ENCODE results near the gene C1orf115.
"Not testable (repeated sequence)": the region's sequence is repeated elsewhere in the genome, so short reads cannot be mapped to it uniquely, and the experiment has no call there.

The C1orf115 gene

GRCh38 chr1:220710333-220710732 is 20.2 kb downstream of the C1orf115 start:
- no peak overlapping the region for H3K4me3 ChIP-seq (ENCODE audit: low read length)
- no peak for DNase-seq (ENCODE audit: low read depth, low spot score)

GRCh38 chr1:220711056-220711809 is 21.1 kb downstream of the C1orf115 start:
- no peak for DNase-seq (ENCODE audit: low read depth, low spot score)
- H3K4me3 ChIP-seq (ENCODE audit: low read length), result no peak overlapping the region

GRCh38 chr1:220715986-220716385 is 25.8 kb downstream of the C1orf115 start:
- H3K4me3 ChIP-seq (ENCODE audit: low read length), result not testable (repeated sequence)

GRCh38 chr1:220717800-220718640 is 27.9 kb downstream of the C1orf115 start:
- DNase-seq (ENCODE audit: low read depth, low spot score), result no peak
- H3K4me3 ChIP-seq (ENCODE audit: low read length), result no peak overlapping the region

More at GRCh38 chr1:220715986-220716385, 25.8 kb downstream of the C1orf115 start:
- DNase-seq (ENCODE audit: low read depth, low spot score), result not testable (repeated sequence)

- not testable (repeated sequence) for DNase-seq (ENCODE audit: low read depth, low spot score); H3K4me3 ChIP-seq (ENCODE audit: low read length)
These were observed 31.1 kb downstream of the C1orf115 start for GRCh38 chr1:220721266-220721665.

GRCh38 chr1:220726634-220727033 is 36.5 kb downstream of the C1orf115 start:
- no peak overlapping the region for H3K4me3 ChIP-seq (ENCODE audit: low read length)
- DNase-seq (ENCODE audit: low read depth, low spot score), result no peak

GRCh38 chr1:220727519-220727918 is 37.4 kb downstream of the C1orf115 start:
- H3K4me3 ChIP-seq (ENCODE audit: low read length), result no peak overlapping the region
- DNase-seq (ENCODE audit: low read depth, low spot score), result no peak

GRCh38 chr1:220730486-220730885 is 40.3 kb downstream of the C1orf115 start:
- DNase-seq (ENCODE audit: low read depth, low spot score), result no peak
- no peak overlapping the region for H3K4me3 ChIP-seq (ENCODE audit: low read length)

- H3K4me3 ChIP-seq (ENCODE audit: low read length), result no peak overlapping the region
- DNase-seq (ENCODE audit: low read depth, low spot score), result no peak
These were observed 42.0 kb downstream of the C1orf115 start for GRCh38 chr1:220732137-220732536.

- DNase-seq (ENCODE audit: low read depth, low spot score), result no peak
These were observed 42.5 kb downstream of the C1orf115 start for GRCh38 chr1:220732621-220733020.

GRCh38 chr1:220733086-220733601 is 43.0 kb downstream of the C1orf115 start:
- DNase-seq (ENCODE audit: low read depth, low spot score), result peak; percentile 76
- no peak overlapping the region for H3K4me3 ChIP-seq (ENCODE audit: low read length)

More at GRCh38 chr1:220732621-220733020, 42.5 kb downstream of the C1orf115 start:
- H3K4me3 ChIP-seq (ENCODE audit: low read length), result no peak overlapping the region

- DNase-seq (ENCODE audit: low read depth, low spot score), result no peak
- no peak overlapping the region for H3K4me3 ChIP-seq (ENCODE audit: low read length)
These were observed 44.6 kb downstream of the C1orf115 start for GRCh38 chr1:220734571-220735326.

- not testable (repeated sequence) for H3K4me3 ChIP-seq (ENCODE audit: low read length); DNase-seq (ENCODE audit: low read depth, low spot score)
These were observed 46.1 kb downstream of the C1orf115 start for GRCh38 chr1:220736283-220736682.

- DNase-seq (ENCODE audit: low read depth, low spot score), result no peak
These were observed 51.2 kb downstream of the C1orf115 start for GRCh38 chr1:220741349-220741748.

GRCh38 chr1:220741825-220742224 is 51.7 kb downstream of the C1orf115 start:
- H3K4me3 ChIP-seq (ENCODE audit: low read length), result no peak overlapping the region
- no peak for DNase-seq (ENCODE audit: low read depth, low spot score)

More at GRCh38 chr1:220741349-220741748, 51.2 kb downstream of the C1orf115 start:
- H3K4me3 ChIP-seq (ENCODE audit: low read length), result no peak overlapping the region

GRCh38 chr1:220742520-220742919 is 52.4 kb downstream of the C1orf115 start:
- H3K4me3 ChIP-seq (ENCODE audit: low read length), result no peak overlapping the region
- DNase-seq (ENCODE audit: low read depth, low spot score), result no peak

GRCh38 chr1:220746851-220747250 is 56.7 kb downstream of the C1orf115 start:
- no peak overlapping the region for H3K4me3 ChIP-seq (ENCODE audit: low read length)
- no peak for DNase-seq (ENCODE audit: low read depth, low spot score)

GRCh38 chr1:220747437-220748088 is 57.4 kb downstream of the C1orf115 start:
- no peak overlapping the region for H3K4me3 ChIP-seq (ENCODE audit: low read length)
- no peak for DNase-seq (ENCODE audit: low read depth, low spot score)
